Measurements from ENCODE around the gene SNAPC1.

Gene SNAPC1, protein sequence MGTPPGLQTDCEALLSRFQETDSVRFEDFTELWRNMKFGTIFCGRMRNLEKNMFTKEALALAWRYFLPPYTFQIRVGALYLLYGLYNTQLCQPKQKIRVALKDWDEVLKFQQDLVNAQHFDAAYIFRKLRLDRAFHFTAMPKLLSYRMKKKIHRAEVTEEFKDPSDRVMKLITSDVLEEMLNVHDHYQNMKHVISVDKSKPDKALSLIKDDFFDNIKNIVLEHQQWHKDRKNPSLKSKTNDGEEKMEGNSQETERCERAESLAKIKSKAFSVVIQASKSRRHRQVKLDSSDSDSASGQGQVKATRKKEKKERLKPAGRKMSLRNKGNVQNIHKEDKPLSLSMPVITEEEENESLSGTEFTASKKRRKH

DNA sequence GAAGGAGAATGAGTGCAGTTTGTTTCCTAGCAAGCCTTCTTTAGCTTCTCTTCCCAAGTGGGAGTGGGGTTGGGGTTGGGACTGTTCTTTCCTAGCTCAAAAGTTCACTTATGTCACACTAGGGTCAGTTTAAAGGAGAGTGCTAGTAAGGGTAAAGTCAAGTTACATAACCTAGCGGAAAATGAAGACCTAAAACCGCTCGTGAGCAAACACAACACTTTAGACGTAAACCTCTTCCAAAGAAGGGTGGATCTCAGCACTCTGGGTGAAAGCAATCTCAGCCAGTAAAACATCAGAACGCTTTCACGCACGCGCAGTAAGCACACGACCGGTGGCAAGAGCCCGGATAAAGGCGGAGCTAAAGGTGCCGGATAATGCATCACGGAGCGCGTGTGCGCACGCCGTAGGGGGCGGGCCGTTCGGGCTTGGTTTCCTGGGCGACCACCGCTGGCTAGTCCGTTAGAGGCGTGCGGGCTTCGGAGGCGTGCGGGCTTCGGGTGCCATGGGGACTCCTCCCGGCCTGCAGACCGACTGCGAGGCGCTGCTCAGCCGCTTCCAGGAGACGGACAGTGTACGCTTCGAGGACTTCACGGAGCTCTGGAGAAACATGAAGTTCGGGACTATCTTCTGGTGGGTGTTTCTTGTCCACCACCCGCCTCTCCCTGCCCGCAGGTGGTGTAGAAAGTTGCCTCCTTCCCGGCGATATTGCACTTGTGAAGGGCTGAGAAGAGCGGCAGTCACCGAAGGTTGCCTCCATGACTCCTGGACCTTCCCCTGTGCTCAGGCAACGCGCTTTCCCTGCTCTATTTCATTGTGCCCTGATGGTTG lies at the start of gene SNAPC1:
SNAPC1 (plus strand) TSS at position 462 of the 828 bp plus-strand sequence; CDS start at position 503, 41 bp downstream.
- Histone ChIP-seq H3K4me2 (ENCODE audit: low read length) (peak within 1 kb of the TSS; percentile 84), H3K79me2 (ENCODE audit: low read length) (peaks cover 42% of the 10 kb centered on the region), H4K20me1 (ENCODE audit: insufficient read depth, low read length) (no peaks in the 10 kb centered on the region), H3K4me3 (ENCODE audit: low read length) (peak within 1 kb of the TSS; percentile 93), H2AFZ (ENCODE audit: low read depth, low read length) (peak within 1 kb of the TSS; percentile 88), H3K9ac (ENCODE audit: low read length) (peak within 1 kb of the TSS; percentile 79), H3K36me3 (replicated peaks; ENCODE audit: low read depth, low read length) (peaks cover 10% of the 10 kb centered on the region), H3K4me1 (ENCODE audit: low read length) (peaks cover 19% of the 10 kb centered on the region), H3K27me3 (ENCODE audit: low read depth, low read length) (no peaks in the 10 kb centered on the region), H3K9me3 (ENCODE audit: insufficient read depth, low read length) (no peaks in the 10 kb centered on the region), H3K27ac (ENCODE audit: low read length) (peak within 1 kb of the TSS; percentile 72)
- no peak for TF ChIP-seq EZH2phosphoT487 (IDR thresholded peaks at IDR 0.05; ENCODE audit: low read depth)
- TF ChIP-seq CTCF (IDR thresholded peaks at IDR 0.05; ENCODE audit: low read depth, low read length), result no peak

- H3K4me1 ChIP-seq (ENCODE audit: low read length), result no peaks in the 10 kb centered on the region
- H3K4me2 ChIP-seq (ENCODE audit: low read length), result no peak overlapping the region
- H3K27ac ChIP-seq (ENCODE audit: low read length), result no peak overlapping the region
- no peaks in the 10 kb centered on the region for H3K9me3 ChIP-seq (ENCODE audit: insufficient read depth, low read length)
- H4K20me1 ChIP-seq (ENCODE audit: insufficient read depth, low read length), result peaks cover 100% of the 10 kb centered on the region
- TF ChIP-seq CTCF (IDR thresholded peaks at IDR 0.05; ENCODE audit: low read depth, low read length), result no peak
- no peak for TF ChIP-seq EZH2phosphoT487 (IDR thresholded peaks at IDR 0.05; ENCODE audit: low read depth)
- peaks cover 100% of the 10 kb centered on the region for H3K79me2 ChIP-seq (ENCODE audit: low read length)
- no peak overlapping the region for H3K4me3 ChIP-seq (ENCODE audit: low read length)
- H2AFZ ChIP-seq (ENCODE audit: low read depth, low read length), result no peak overlapping the region
- no peaks in the 10 kb centered on the region for H3K27me3 ChIP-seq (ENCODE audit: low read depth, low read length)
- H3K36me3 ChIP-seq (replicated peaks; ENCODE audit: low read depth, low read length), result no peaks in the 10 kb centered on the region
- no peak overlapping the region for H3K9ac ChIP-seq (ENCODE audit: low read length)
Observed at GRCh38 chr14:61713724-61714437, 48.3 kb upstream of the SNAPC1 start.

GRCh38 chr14:61716956-61717355 lies 45.3 kb upstream of the SNAPC1 start:
- Histone ChIP-seq H3K27me3 (ENCODE audit: low read depth, low read length) (no peaks in the 10 kb centered on the region), H3K79me2 (ENCODE audit: low read length) (peaks cover 93% of the 10 kb centered on the region), H3K9ac (ENCODE audit: low read length) (no peak overlapping the region), H3K4me2 (ENCODE audit: low read length) (no peak overlapping the region), H3K4me1 (ENCODE audit: low read length) (0 out of 2 replicates have a peak, but pooled peaks cover 3% of the 10 kb centered on the region), H3K27ac (ENCODE audit: low read length) (no peak overlapping the region), H4K20me1 (ENCODE audit: insufficient read depth, low read length) (peaks cover 95% of the 10 kb centered on the region), H3K9me3 (ENCODE audit: insufficient read depth, low read length) (no peaks in the 10 kb centered on the region), H2AFZ (ENCODE audit: low read depth, low read length) (no peak overlapping the region), H3K36me3 (replicated peaks; ENCODE audit: low read depth, low read length) (peaks cover 14% of the 10 kb centered on the region), H3K4me3 (ENCODE audit: low read length) (no peak overlapping the region)
- TF ChIP-seq CTCF (IDR thresholded peaks at IDR 0.05; ENCODE audit: low read depth, low read length), result no peak
- TF ChIP-seq EZH2phosphoT487 (IDR thresholded peaks at IDR 0.05; ENCODE audit: low read depth), result no peak
